ENCODE measurements around the gene ABCB6. TPM values are rescaled to one million over a fixed set of nuclear protein-coding genes. Genes with fewer than 3 reads are reported as not detected.

ABCB6 gene
- total RNA-seq, 1 experiment from 2014 or later: 21.1 TPM

DNA sequence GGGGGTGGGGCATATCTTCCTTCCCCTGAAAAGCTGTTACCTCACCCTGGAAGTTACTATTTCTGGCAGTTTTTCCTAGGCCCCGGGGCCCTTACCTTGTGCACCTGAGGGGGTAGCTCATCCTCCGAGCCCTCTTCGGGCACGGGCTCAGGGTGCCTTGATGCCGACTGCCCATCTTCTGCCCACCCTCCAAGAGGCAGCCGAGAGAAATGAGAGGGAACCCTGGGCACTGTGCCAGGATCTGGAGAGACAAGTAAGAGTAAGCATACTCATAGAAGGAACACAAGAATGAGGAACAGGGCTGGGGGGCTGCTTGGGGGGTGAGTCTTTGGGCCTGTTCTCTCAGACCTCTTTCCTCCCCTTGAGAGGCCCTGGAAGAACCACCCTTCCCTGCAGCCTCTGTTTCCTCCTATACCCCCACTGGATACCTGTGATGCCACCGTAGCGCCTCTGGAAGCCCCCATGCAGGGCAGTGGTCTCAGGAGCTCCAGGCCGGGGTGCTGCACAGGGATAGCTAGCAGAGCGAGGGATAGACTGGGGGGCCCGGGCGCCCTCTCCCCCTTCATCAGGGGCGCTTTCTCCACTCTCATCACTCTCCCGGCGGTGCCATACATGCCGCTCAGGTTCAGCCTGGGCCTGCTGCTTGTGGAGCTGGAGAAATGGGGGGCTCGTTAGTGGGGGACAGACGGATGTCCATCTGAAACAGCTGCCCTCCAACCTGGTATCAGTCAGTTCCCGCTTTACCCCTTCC is 2.1 kb upstream of the ABCB6 start:
- Histone ChIP-seq H3K4me3 (ENCODE audit: low read length) (no peak overlapping the region), H3K27ac (ENCODE audit: low read length) (no peak overlapping the region), H3K9ac (ENCODE audit: low read length) (no peak overlapping the region), H3K4me2 (ENCODE audit: low read length) (no peak overlapping the region), H4K20me1 (ENCODE audit: low read length) (no peaks in the 10 kb centered on the region), H3K4me1 (ENCODE audit: insufficient read depth, low read length) (peaks cover 19% of the 10 kb centered on the region), H3K79me2 (ENCODE audit: low read length) (peaks cover 8% of the 10 kb centered on the region; the same call in 1 of the 2 replicates), H3K27me3 (ENCODE audit: low read length) (no peaks in the 10 kb centered on the region), H3F3A (ENCODE audit: low read length, unreplicated experiment) (peaks cover 3% of the 10 kb centered on the region), H3K36me3 (ENCODE audit: low read depth, low read length) (peaks cover 15% of the 10 kb centered on the region), H2AFZ (ENCODE audit: low read length) (no peak overlapping the region), H3K9me3 (ENCODE audit: low read length) (no peaks in the 10 kb centered on the region), H3K9me2 (replicated peaks; ENCODE audit: low read length) (no peaks in the 10 kb centered on the region)
- POLR2A ChIA-PET (ENCODE audit: unreplicated experiment): no interaction called here
- ATAC-seq (no peak), DNase-seq (no peak)
- no peak for TF ChIP-seq EZH2phosphoT487 (IDR thresholded peaks at IDR 0.05; ENCODE audit: borderline replicate concordance, low read length)
- intact Hi-C loops (cut with micrococcal nuclease): no loop called here
- CTCF ChIA-PET: no interaction called here
- BruUV-seq (replicated peaks): no TSS peak

DNA sequence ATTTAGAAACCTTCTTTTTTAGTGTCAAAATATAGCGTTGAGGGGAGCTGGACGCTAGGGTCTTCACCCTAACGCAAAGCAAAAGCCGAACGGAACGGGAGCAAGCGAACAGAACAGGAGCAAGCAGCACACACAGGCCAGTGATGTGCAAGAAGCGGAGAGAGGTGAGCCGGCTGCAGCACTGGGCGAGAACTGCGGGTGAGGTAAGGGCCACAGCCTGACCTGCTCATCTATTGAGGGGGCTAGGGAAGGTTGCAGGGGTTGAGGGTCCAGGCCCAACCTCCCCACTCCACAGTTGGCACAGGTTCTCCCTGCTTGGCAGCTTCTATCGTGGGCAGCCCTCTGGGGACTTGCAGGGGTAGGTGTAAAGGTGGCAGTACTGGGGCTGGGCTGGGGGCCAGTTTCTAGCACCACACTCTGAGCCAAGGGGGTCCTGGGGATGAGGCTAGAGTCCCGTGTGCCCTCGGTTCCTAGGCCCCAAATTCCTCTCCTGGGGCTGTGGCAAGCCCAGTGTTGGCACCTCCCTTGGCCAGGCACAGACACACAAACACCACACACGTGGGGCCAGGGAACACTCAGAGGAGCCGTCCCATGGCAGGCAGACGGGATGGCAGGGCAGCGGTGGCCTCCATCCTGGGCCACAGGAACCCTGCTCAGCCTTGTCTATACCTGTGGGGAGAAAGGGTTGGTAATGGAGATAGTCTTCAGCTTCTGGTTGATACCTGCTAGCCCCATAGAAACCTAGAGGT is 1.2 kb upstream of the ABCB6 start:
- Histone ChIP-seq H3K9me2 (replicated peaks; ENCODE audit: low read length) (no peaks in the 10 kb centered on the region), H3K27me3 (ENCODE audit: low read length) (no peaks in the 10 kb centered on the region), H3K36me3 (ENCODE audit: low read depth, low read length) (peaks cover 15% of the 10 kb centered on the region), H3K27ac (ENCODE audit: low read length) (no peak overlapping the region), H3K9me3 (ENCODE audit: low read length) (no peaks in the 10 kb centered on the region), H3K4me2 (ENCODE audit: low read length) (no peak overlapping the region), H4K20me1 (ENCODE audit: low read length) (no peaks in the 10 kb centered on the region), H3K79me2 (ENCODE audit: low read length) (peaks cover 8% of the 10 kb centered on the region; the same call in 1 of the 2 replicates), H3K4me1 (ENCODE audit: insufficient read depth, low read length) (peaks cover 19% of the 10 kb centered on the region), H3F3A (ENCODE audit: low read length, unreplicated experiment) (peaks cover 3% of the 10 kb centered on the region), H2AFZ (ENCODE audit: low read length) (no peak overlapping the region), H3K9ac (ENCODE audit: low read length) (no peak overlapping the region), H3K4me3 (ENCODE audit: low read length) (no peak overlapping the region)
- TF ChIP-seq EZH2 (IDR thresholded peaks at IDR 0.05; ENCODE audit: low read length, unreplicated experiment) (no peak), EZH2phosphoT487 (IDR thresholded peaks at IDR 0.05; ENCODE audit: borderline replicate concordance, low read length) (no peak)
- ATAC-seq (no peak), DNase-seq (no peak)
- POLR2A ChIA-PET (ENCODE audit: unreplicated experiment): no interaction called here
- BruUV-seq (replicated peaks): no TSS peak
- CTCF ChIA-PET: no interaction called here
- intact Hi-C loops (cut with micrococcal nuclease): loop anchor here (2.0 kb wide), 1 partner anchor 59 kb away; the partner anchor contains the start of gene DNAJB2

DNA sequence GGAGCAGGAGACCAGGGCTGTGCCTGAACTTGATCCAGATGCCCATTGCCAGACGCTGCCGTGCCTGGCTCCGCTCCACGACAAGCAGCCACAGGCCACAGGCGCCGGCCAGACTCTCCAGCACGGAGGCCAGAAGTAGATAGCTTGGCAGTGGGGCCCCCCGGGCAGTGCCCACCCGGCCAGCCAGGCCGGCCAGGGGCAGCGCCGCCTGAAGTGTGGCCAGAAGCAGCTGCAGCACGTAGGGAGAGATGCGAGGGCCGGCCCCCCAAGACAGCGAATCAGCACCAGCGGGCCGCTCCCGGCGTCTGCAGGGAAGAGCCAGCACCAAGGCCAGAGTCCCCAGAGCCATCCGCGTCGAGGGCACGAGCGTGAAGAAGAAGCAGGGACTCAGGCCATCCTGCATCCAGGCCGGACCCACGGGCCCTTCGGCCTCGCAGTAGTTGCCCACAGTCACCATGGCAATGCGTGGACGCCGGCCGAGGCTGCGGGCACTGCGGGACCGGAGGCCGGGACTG is 484 bp downstream of the ABCB6 start:
- peaks cover 3% of the 10 kb centered on the region for H3F3A ChIP-seq (ENCODE audit: low read length, unreplicated experiment)
- no peaks in the 10 kb centered on the region for H4K20me1 ChIP-seq (ENCODE audit: low read length)
- H3K27ac ChIP-seq (ENCODE audit: low read length): peak overlapping the region; percentile 77
- H3K27me3 ChIP-seq (ENCODE audit: low read length): no peaks in the 10 kb centered on the region
- H3K4me2 ChIP-seq (ENCODE audit: low read length): peak overlapping the region; percentile 96
- intact Hi-C loops (cut with micrococcal nuclease): loop anchor here (1.0 to 2.0 kb wide), 3 partner anchors 31 to 77 kb away; partner anchors contain the start of gene DNAJB2
- TF ChIP-seq EZH2 (IDR thresholded peaks at IDR 0.05; ENCODE audit: low read length, unreplicated experiment) (no peak), EZH2phosphoT487 (IDR thresholded peaks at IDR 0.05; ENCODE audit: borderline replicate concordance, low read length) (no peak)
- TF ChIP-seq, protein P1, sequence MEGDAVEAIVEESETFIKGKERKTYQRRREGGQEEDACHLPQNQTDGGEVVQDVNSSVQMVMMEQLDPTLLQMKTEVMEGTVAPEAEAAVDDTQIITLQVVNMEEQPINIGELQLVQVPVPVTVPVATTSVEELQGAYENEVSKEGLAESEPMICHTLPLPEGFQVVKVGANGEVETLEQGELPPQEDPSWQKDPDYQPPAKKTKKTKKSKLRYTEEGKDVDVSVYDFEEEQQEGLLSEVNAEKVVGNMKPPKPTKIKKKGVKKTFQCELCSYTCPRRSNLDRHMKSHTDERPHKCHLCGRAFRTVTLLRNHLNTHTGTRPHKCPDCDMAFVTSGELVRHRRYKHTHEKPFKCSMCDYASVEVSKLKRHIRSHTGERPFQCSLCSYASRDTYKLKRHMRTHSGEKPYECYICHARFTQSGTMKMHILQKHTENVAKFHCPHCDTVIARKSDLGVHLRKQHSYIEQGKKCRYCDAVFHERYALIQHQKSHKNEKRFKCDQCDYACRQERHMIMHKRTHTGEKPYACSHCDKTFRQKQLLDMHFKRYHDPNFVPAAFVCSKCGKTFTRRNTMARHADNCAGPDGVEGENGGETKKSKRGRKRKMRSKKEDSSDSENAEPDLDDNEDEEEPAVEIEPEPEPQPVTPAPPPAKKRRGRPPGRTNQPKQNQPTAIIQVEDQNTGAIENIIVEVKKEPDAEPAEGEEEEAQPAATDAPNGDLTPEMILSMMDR (conservative IDR thresholded peaks at IDR 0.05; ENCODE audit: low read depth, low read length): no peak; the same call in 1 of the 2 replicates
- H3K4me1 ChIP-seq (ENCODE audit: insufficient read depth, low read length): peaks cover 19% of the 10 kb centered on the region
- TSS peak; percentile 70 for BruUV-seq (replicated peaks)
- DNase-seq (peak; percentile 57), ATAC-seq (peak; percentile 68)
- H3K36me3 ChIP-seq (ENCODE audit: low read depth, low read length): peaks cover 4% of the 10 kb centered on the region
- H3K9ac ChIP-seq (ENCODE audit: low read length): peak overlapping the region; percentile 69
- H3K4me3 ChIP-seq (ENCODE audit: low read length): peak overlapping the region; percentile 69
- H2AFZ ChIP-seq (ENCODE audit: low read length): peak overlapping the region; percentile 77
- ChIA-PET CTCF (interaction anchor here (0.7 kb wide), 1 partner anchor 223 kb away, joined by 4 read pairs; no protein-coding TSS in a partner anchor), POLR2A (ENCODE audit: unreplicated experiment) (interaction anchor here (0.6 to 1.0 kb wide), 3 partner anchors 26 to 42 kb away, joined by 3 to 23 read pairs (median 3); partner anchors contain the start of gene CNPPD1)
- H3K79me2 ChIP-seq (ENCODE audit: low read length): peaks cover 8% of the 10 kb centered on the region; the same call in 1 of the 2 replicates
- no peaks in the 10 kb centered on the region for H3K9me3 ChIP-seq (ENCODE audit: low read length)
- no peaks in the 10 kb centered on the region for H3K9me2 ChIP-seq (replicated peaks; ENCODE audit: low read length)
